Measurements from ENCODE around the gene ADGB.
"Not testable (repeated sequence)": the region's sequence is repeated elsewhere in the genome, so short reads cannot be mapped to it uniquely, and the experiment has no call there.

The ADGB gene

DNA sequence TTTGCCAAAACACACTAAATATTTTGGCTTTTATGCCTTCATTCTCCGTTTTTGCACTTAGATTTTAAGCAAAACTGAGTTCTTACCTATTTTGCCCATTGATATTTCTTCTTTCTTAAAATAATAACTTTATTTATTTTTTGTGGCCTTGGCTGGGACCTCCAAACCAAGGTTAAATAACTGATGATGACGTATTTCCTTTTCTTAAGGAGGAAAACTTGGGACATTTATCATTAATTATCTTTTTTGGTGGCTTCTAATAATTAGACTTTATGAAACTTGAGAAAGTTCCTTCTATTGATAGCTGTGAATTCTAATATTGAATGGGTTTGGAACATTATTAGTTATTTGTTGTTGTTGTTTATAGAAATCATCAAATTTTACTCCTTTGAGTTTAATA is 154.5 kb downstream of the ADGB start:
- no peak for DNase-seq (ENCODE audit: low read depth in 1 of 2, low spot score in 1 of 2)

DNA sequence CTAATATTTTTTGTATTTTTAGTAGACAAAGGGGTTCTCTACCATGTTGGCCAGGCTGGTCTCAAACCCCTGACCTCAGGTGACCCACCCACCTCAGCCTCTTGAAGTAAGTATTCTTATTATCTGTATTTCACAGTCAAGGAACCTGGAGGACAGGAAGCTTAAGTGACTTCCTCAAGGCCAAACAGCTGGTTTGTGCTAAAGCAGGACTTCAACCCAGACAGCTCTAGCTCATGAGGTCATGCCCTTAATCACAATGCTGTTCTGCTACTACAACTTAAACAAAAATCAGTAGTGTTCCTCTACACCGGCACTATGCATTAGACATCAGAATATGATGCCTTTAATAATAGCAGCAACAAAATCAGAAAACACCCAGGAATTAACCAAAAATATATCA is 168.9 kb downstream of the ADGB start:
- no peak for DNase-seq (ENCODE audit: low read depth in 1 of 2, low spot score in 1 of 2)

DNA sequence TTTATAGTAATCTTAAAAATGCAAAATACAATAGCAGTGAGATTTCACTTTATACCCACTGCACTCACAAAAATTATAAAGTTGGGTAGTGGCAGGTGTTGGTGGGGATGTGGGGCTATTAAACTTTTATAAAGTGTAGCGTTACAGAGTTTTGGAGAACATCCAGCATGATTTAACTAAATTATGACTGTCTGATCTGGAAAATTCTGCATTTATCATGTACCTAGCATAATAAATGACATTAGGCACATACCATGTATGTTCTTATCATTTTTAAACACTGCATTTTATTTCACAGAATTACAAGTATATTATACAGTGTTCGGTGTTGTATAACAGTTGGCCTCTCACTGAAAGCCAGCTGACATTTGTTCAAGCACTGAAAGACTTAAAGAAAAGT is 169.9 kb downstream of the ADGB start:
- DNase-seq (ENCODE audit: low read depth in 1 of 2, low spot score in 1 of 2): no peak

DNA sequence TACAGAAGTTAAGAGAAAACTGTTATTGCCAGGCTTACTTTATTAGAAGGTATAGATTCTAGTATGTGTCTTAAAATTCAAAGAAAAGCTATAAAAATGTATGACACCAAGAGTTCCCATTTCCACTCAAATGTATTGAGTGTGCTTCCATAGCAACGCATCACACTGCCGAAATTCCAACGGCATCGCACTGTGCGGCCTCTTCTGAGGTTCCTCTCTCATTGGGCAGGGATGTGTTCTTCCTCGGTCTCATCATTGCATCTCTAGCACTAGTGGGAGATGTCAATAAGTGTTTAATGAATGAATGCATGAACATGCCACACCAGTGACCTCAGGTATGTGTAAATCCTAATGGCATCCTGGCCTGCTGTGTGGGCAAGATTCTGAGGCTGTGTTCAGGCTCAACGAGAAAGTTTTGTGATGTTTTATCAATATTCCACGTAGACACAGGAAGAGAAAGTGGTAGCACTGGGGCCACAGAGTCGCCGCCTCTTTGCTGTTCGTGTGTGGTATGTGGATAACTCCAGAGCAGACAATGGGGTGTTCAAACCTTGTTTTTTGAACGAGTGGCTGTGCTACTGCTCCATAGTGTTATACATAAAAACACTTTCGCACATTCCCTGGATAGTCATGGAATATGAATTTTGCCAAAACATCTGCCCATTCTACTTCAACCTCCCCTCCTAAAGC is 171.6 kb downstream of the ADGB start:
- no peak for DNase-seq (ENCODE audit: low read depth in 1 of 2, low spot score in 1 of 2)

DNA sequence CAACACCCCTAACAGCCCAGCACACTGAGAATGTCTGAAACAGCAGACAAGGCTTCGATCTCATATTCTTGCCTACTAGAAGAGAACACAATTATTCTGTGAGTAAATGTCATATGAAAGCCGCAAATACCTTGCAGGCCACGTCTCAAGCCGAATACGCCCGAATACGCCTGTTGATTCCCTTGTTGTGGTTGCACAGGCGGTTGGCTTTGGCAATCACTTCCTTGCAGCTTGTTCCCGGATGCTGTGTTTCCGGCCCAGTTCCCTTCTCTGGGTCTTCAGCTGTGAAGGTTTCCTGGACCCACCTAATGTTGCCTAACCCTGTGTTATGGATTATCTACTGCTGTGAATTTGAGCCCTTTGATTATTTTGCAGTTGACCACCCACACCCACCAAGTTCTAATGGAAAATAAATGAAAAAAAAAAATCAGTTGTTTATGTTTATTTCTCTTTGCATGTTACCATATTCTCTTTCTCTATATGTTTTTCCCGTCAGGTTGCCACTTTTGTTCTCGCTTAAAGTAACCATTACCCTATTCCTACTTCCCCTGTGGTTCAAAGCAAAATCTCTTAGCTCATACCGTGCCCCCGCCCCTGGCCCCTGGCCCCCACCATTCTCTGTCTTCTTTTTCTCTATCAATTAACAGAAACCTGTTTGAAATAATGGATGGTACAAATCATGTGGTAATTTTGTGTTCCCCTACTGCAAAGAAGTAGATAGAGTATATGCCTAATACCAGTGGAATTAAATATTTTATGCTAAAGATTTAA is 172.4 kb downstream of the ADGB start:
- DNase-seq (ENCODE audit: low read depth in 1 of 2, low spot score in 1 of 2): peak in 1 of 2 donors; percentile 17

DNA sequence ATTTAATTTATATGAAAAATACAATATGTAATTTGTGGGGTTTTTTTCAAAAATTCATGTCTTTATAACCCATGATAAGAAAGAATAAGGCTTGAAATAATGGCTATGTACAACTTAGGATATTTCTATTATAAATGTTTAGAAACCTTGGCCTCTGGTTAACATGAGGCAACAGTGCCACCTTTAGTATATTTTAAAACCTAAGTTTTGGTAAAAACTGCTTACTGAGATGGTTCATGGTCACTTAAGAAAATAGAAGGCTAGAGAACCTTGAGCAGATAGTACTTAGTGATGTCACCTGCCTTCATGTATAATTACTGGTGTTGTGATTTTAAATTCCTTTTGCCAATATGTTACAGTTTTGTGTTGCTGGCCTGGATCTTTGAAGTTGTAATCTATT is 176.4 kb downstream of the ADGB start:
- DNase-seq (ENCODE audit: low read depth in 1 of 2, low spot score in 1 of 2): no peak

DNA sequence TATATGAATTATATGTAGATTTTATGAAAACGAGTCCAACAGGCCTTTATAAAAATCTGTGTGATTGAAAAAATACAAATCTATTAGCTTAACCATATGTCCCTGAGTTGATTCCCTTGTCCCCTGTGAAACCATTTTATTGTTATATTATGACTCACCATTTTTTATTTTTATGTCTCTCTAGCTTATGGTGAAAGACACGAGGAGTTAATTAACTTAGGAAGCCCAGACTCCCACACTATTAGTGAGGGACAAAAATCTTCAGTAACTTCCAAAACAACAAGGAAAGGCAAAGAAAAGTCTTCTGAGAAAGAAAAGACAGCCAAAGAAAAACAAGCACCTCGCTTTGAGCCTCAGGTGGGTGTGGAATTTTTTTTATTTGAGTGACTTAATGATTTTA is 183.1 kb downstream of the ADGB start:
- no peak for DNase-seq (ENCODE audit: low read depth in 1 of 2, low spot score in 1 of 2)

DNA sequence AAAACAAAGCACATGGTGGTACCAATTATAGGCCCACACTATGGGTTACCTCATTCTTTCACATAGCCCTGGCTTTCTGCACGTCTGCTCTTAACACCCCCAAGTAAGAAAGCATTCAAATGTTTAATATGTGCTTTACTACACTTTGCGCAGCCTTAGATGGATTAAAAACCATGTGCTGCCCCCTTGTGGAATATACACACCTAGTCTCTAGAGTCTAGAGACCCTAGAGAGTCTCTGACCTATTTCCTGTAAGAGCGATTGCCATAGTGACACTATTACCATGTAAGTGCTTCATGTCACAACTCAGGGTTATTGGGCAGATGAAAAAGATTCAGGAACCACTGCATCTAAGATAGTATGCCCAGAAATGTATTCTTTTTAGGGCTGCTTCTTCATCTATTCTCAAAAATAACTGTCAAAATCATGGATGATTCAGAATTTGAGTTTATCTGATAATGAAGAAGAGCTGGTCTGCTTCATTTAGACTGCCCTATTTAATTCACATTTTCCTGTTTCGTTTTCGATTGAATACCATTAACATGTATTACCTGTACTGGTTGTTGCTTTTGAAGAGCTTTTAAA is 186.3 kb downstream of the ADGB start:
- no peak for DNase-seq (ENCODE audit: low read depth in 1 of 2, low spot score in 1 of 2)

DNA sequence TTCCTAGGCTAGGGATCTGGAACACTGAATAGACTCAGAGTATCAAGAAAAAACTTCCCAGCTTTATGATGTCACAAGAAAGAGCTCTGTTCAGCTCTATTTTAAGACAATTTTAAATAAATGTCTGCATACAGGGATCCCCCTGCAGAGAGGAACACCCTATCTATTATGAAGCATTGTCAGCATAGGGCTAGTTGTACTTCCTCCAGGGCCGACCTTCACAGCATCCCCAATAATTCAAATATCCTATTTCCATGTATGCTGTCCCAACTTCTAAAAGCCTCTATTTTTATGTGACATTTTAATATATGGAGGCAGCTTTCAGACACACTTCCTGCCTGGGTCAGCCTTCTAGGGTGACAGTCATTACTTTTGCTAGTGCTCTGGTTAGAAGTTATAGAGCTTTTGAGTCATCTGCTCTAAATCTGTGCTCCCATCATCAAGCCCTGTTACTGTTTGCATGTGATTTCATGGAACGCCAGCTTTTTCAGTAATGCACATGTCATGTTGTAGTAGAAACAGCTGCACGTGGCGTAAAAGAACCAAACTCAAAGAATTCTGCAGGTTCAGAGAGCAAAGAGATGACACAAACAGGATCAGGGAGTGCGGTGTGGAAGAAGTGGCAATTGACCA is 189.2 kb downstream of the ADGB start:
- no peak for DNase-seq (ENCODE audit: low read depth in 1 of 2, low spot score in 1 of 2)

DNA sequence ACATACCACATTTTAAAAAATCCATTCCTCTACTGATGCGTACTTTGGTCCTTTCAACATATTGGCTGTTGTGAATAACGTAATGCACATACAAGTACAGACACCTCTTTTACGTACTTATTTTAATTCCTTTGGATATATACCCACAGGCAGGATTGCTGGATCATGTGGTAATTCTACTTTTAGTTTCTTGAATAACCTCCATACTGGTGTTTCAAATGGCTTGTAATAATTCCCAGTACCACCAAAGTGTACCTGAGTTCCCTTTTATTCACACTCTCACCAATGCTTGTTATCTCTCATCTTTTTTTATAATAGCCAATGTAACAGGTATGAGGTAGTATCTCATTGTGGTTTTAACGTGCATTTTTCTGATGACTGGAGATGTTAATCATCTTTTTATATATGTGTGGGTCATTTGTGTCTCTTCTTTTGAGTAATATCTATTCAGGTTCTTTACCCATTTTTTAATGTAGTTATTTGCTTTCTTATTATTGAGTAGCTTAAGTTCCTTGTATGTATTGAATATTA is 191.9 kb downstream of the ADGB start:
- DNase-seq (ENCODE audit: low read depth in 1 of 2, low spot score in 1 of 2): no peak

DNA sequence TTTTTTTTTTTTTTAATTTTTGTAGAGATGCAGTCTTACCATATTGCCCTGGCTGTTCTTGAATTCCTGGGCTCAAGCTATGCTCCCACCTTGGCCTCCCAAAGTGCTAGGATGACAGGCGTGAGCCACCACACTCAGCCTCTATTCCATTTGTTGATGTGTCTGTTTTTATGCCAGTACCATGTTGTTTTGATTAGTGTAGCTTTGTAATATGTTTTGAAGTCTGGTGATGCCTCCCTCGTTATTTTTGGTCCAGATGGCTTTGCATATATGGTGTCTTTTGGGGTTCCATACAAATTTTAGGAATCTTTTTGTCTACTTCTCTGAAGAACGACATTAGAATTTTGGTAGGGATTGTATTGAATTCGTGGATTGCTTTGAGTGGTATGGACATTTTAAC is 193.2 kb downstream of the ADGB start:
- no peak for DNase-seq (ENCODE audit: low read depth in 1 of 2, low spot score in 1 of 2)

DNA sequence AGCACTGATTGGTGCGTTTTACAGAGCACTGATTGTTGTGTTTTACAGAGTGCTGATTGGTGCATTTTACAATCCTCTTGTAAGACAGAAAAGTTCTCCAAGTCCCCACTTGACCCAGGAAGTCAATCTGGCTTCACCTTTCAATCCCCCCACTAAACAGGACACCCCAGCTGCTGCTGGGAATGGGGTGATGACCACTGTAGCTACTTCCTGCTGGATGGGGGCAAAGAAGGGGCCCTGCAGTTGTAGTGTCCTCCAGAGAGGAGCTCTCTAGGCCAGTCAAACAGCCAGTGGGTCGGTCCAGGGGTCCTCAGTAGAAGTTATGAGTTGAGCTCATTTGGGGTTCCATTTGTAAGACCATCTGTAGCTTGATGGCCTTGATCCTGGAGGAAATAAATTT is 194.4 kb downstream of the ADGB start:
- not testable (repeated sequence) for DNase-seq (ENCODE audit: low read depth in 1 of 2, low spot score in 1 of 2)

DNA sequence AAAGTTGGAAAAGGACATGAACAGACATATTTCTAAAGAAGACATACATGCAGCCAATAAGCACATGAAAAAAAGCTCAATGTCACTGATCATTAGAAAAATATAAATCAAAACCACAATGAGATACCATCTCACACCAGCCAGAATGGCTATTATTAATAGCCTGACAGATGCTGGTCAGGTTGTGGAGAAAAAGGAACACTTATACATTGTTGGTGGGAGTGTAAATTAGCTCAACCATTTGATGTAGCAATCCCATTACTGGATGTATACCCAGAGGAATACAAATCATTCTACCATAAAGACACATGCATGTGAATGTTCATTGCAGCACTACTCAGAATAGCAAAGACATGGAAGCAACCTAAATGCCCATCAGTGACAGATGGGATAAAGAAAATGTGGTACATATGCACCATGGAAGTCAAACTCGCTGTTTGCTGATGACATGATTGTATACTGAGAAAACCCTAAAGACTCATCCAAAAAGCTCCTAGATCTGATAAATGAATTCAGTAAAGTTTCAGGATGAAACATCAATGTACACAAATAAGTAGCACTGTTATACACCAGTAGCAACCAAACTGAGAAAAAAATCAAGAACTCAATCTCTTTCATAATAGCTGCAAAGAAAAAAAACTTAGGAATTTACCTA is 196.8 kb downstream of the ADGB start:
- DNase-seq (ENCODE audit: low read depth in 1 of 2, low spot score in 1 of 2): no peak

DNA sequence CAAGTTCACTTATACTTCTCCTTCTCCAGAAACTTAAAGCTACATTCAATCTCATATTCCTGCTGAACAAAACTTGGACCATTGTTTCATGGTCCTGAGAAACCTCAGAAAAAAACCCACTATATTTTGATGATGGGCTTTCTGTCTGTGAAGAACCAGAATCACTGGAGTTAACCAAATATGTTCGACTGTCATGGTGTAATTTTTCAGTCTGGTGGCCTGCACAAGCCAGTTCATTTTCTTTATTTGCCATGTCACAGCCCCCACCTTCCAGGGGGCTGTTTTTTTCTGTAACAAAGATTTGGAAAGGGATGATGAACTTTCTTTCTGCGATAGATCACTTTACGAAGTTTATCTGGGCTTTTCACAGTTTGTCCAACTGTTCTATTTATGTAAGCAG is 204.4 kb downstream of the ADGB start:
- DNase-seq (ENCODE audit: low read depth in 1 of 2, low spot score in 1 of 2): not testable (repeated sequence)

DNA sequence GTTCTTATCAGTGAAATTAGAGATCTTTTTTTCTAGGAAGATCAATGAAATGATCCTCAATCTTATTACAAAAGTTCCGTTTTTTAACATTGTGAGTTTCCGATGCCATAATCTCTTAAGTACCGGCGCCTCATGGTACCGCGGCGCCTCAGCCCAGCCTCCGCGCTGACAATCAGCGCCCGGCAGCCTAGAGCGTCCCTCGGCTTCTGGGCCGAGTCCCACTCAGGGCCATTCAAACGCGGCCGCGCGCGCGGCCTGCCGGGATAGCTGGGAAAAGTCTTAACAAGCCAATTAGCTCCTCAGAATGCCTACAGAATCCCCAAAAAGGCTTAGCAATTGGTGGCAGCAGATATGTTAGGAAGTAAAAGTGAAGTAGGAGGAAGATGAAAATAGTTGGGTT is 204.8 kb downstream of the ADGB start:
- DNase-seq (ENCODE audit: low read depth in 1 of 2, low spot score in 1 of 2): no peak

DNA sequence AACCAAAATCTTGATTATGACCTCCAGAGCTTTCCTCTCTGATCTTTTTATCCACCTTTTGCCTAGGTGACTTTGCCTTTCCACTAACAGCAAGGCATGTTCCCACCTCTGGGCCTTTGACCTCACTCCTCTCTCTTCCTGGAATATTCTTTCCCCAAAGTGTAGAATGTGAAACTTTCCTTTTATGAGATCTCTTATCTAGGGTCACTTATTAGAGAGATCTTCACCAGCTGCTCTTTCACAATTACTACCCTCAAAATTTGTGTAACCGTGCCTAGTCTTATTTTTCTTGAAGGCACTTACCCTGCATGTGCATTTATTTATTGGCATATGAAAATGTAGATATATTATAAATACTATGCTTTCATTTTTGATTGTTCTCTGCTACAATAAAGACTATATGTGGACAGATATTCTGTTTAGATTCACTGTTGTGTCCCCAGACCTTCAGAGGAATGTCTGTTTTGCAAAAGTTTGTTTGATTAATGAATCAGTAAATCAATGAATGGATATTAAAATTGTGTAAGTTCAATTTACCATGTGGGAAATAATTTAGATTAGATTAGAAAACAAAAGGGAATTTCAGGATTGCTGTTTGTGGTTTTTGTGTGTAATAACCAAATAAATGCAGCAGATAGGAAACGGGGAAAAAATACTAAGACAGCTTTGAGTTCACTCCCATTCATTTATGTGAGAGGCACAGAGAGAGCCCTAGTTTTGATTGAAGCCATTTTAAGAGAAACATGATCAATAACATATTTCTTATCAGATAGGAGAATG is 207.0 kb downstream of the ADGB start:
- no peak for DNase-seq (ENCODE audit: low read depth in 1 of 2, low spot score in 1 of 2)

DNA sequence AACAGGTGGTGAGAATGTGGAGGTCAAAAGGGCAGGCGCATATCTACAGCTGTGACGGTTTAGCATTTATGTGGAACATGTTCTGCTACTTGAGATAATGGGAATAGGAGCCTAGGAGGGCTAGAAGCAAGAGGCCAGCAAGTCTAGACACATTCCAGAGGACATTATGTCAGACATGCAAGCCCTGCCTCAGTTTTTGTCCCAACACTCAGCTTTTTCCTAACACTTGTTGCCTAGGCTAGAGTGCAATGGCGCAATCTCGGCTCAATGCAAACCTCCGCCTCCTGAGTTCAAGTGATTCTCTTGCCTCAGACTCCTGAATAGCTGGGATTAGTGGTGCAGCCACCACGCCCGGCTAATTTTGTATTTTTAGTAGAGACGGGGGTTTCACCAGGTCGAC is 210.2 kb downstream of the ADGB start:
- DNase-seq (ENCODE audit: low read depth in 1 of 2, low spot score in 1 of 2): not testable (repeated sequence)

DNA sequence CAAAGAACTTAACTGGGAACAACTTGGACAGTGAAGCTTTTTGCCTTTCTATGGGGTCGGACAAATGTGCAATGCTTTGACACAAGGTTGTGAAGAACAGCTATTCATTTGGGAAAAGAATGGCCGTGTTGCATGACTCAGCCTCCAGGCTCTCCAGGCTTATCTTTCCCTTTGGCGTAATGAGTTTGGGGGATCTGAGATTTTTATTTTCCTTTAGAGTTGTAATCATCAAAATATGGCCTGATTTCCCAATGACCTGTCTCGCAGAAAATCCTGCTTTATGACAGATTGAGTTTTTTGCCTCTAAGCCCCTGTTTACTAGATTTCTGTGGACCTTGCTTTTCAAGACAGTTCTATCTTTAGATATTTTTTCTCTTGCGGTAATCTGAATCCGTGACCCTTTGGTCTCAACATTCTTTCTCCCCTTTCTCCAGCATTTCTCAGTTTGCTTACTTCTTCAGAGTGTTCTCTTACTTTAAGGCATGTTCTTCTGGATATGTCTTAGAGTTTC is 214.1 kb downstream of the ADGB start:
- not testable (repeated sequence) for DNase-seq (ENCODE audit: low read depth in 1 of 2, low spot score in 1 of 2)

DNA sequence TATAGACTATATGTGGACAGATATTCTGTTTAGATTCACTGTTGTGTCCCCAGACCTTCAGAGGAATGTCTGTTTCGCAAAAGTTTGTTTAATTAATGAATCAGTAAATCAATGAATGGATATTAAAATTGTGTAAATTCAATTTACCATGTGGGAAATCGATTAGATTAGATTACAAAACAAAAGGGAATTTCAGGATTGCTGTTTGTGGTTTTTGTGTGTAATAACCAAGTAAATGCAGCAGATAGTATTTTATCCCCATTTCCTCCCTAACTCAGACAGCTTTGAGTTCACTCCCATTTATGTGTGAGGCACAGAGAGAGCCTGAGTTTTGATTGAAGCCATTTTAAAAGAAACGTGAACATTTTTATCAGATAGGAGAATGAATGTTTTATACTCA is 214.8 kb downstream of the ADGB start:
- no peak for DNase-seq (ENCODE audit: low read depth in 1 of 2, low spot score in 1 of 2)

DNA sequence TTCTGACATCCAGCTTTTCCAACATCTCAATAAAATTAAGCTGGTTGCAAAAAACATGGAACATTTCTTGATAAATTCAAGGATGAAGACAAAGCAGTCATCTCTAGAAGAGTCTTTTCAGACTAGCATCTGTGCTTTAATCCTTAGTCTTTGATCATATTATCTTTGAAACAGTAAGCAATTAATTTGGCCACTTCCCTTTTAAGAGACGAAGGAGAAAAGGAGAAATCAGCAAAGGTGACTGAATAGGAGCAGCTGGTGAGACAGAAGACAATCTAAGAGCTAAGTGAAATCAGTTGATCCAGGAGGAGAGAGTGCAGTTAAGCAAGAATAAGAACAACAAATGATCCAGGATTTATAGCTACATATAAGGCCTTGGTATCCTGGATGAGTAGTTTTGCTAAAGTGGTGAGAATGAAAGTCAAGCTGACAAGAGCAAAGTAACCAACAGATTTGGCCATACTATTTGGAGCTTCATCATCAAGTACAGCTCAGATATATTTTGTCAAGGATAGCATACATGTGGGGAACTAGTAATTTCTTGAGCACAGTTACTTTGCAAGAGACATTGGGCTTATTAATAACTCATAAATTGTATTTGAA is 215.5 kb downstream of the ADGB start:
- DNase-seq (ENCODE audit: low read depth in 1 of 2, low spot score in 1 of 2): no peak

All from activated T-helper 1 cell treated with anti-CD3 and anti-CD28 coated beads, Interleukin-2, amount 50 U/mL, for 16 hours (primary cell).